GM23338 (cell line): ENCODE results near the gene CASQ2. TPM values are rescaled to one million over a fixed set of nuclear protein-coding genes. Genes with fewer than 3 reads are reported as not detected.

Experiments used
- ATAC-seq: fragments of 200-7000 bp; cut with Tn5 transposase; 3 replicates; pipeline ENCODE4 v1.9.1; 2020
- DNase-seq: peaks from one replicate; pipeline ENCODE4 v3.0.0-alpha.2; 2015; ENCODE audit warnings: low spot score
- H2AFZ ChIP-seq: fragments of 200-600 bp; sonication (generic); 2 replicates; pipeline ENCODE4 v1.8.0; 2016; ENCODE audit warnings: antibody characterized with exemption, mild to moderate bottlenecking, moderate library complexity
- H3F3A ChIP-seq: fragments of 200-600 bp; sonication (generic); replicated peaks from 2 replicates; pipeline ENCODE4 v1.8.0; 2017; ENCODE audit warnings: antibody characterized with exemption, mixed run types, low read depth
- H3K27ac ChIP-seq: fragments of 200-600 bp; sonication (generic); 2 replicates; pipeline ENCODE4 v1.6.1; 2016; ENCODE audit warnings: low read depth
- H3K27me3 ChIP-seq: fragments of 200-600 bp; sonication (generic); 2 replicates; pipeline ENCODE4 v1.8.0; 2016; ENCODE audit warnings: mild to moderate bottlenecking, mixed run types, moderate library complexity; ENCODE audit not compliant: insufficient read depth
- H3K36me3 ChIP-seq: fragments of 200-600 bp; sonication (generic); 2 replicates; pipeline ENCODE4 v1.8.0; 2016; ENCODE audit warnings: mild to moderate bottlenecking; ENCODE audit not compliant: insufficient read depth
- H3K4me1 ChIP-seq: fragments of 200-600 bp; sonication (generic); 2 replicates; pipeline ENCODE4 v1.8.0; 2016; ENCODE audit warnings: mild to moderate bottlenecking, moderate library complexity; ENCODE audit not compliant: insufficient read depth
- H3K4me2 ChIP-seq: fragments of 200-600 bp; sonication (generic); 2 replicates; pipeline ENCODE4 v1.7.1; 2017; ENCODE audit warnings: mixed run types
- H3K4me3 ChIP-seq: fragments of 200-600 bp; sonication (generic); 2 replicates; pipeline ENCODE4 v1.6.1; 2016; ENCODE audit warnings: mixed run types
- H3K79me2 ChIP-seq: fragments of 200-600 bp; sonication (generic); replicated peaks from 2 replicates; pipeline ENCODE4 v1.8.0; 2017; ENCODE audit warnings: mild to moderate bottlenecking; ENCODE audit not compliant: insufficient read depth
- H3K9me2 ChIP-seq: fragments of 200-600 bp; sonication (generic); 2 replicates; pipeline ENCODE4 v1.8.0; 2017; ENCODE audit not compliant: insufficient read depth
- H4K20me1 ChIP-seq: fragments of 200-600 bp; sonication (generic); replicated peaks from 2 replicates; pipeline ENCODE4 v1.8.0; 2017; ENCODE audit warnings: mild to moderate bottlenecking; ENCODE audit not compliant: insufficient read depth
- H3K27ac Mint-ChIP-seq: 2 replicates; pipeline ENCODE4 v1.8.0; 2020; ENCODE audit warnings: inconsistent platforms, mild to moderate bottlenecking, moderate library complexity, mixed read lengths
- H3K27me3 Mint-ChIP-seq: 3 replicates; pipeline ENCODE4 v1.8.0; 2022; ENCODE audit warnings: low read depth, mild to moderate bottlenecking, moderate library complexity, mixed read lengths, inconsistent platforms; ENCODE audit not compliant: insufficient read depth, poor library complexity
- H3K36me3 Mint-ChIP-seq: 3 replicates; pipeline ENCODE4 v1.8.0; 2021; ENCODE audit warnings: low read depth, mild to moderate bottlenecking, inconsistent platforms, moderate library complexity, mixed read lengths
- H3K4me1 Mint-ChIP-seq: 3 replicates; pipeline ENCODE4 v1.8.0; 2020; ENCODE audit warnings: mild to moderate bottlenecking, inconsistent platforms, mixed read lengths
- H3K4me3 Mint-ChIP-seq: 3 replicates; pipeline ENCODE4 v1.8.0; 2021; ENCODE audit warnings: moderate library complexity, mild to moderate bottlenecking, inconsistent platforms, mixed read lengths
- H3K9me3 Mint-ChIP-seq: 3 replicates; pipeline ENCODE4 v1.8.0; 2020; ENCODE audit warnings: moderate library complexity, mild to moderate bottlenecking, inconsistent platforms, mixed read lengths
- CREB1 ChIP-seq: fragments of 250-450 bp; sonication (Bioruptor Pico); IDR thresholded peaks from 2 replicates; pipeline ENCODE4 v1.5.0; 2020; ENCODE audit warnings: low read depth, mild to moderate bottlenecking, moderate library complexity
- CTCF ChIP-seq, 2 experiments: fragments of 200-600 bp in 1 of 2; sonication (generic) in 1 of 2; conservative IDR thresholded peaks; 2 replicates each; pipeline versions ENCODE4 v1.5.1 to v1.6.1; 2016 to 2017; ENCODE audit warnings: antibody characterized with exemption in 2 of 2, low read depth in 2 of 2, mild to moderate bottlenecking in 2 of 2, moderate library complexity in 1 of 2
- ETS1 ChIP-seq: IDR thresholded peaks from 2 replicates; pipeline ENCODE4 v1.6.1; 2016; ENCODE audit warnings: antibody characterized with exemption
- EZH2 ChIP-seq: fragments of 200-600 bp; sonication (generic); IDR thresholded peaks from one replicate; pipeline ENCODE4 v1.8.0; 2017; ENCODE audit warnings: antibody characterized with exemption, mild to moderate bottlenecking, low read depth; ENCODE audit not compliant: unreplicated experiment
- EZH2phosphoT487 ChIP-seq: fragments of 200-600 bp; sonication (generic); IDR thresholded peaks from one replicate; pipeline ENCODE4 v1.8.1; 2018; ENCODE audit warnings: antibody characterized with exemption; ENCODE audit not compliant: unreplicated experiment
- JUNB ChIP-seq: IDR thresholded peaks from one replicate; pipeline ENCODE4 v1.6.1; 2016; ENCODE audit warnings: antibody characterized with exemption; ENCODE audit not compliant: unreplicated experiment
- NANOG ChIP-seq: IDR thresholded peaks from 2 replicates; pipeline ENCODE4 v1.6.1; 2016; ENCODE audit warnings: antibody characterized with exemption, borderline replicate concordance
- POLR2AphosphoS5 ChIP-seq: IDR thresholded peaks from 2 replicates; pipeline ENCODE4 v1.6.1; 2016; ENCODE audit warnings: antibody characterized with exemption, low read depth
- REST ChIP-seq: IDR thresholded peaks from one replicate; pipeline ENCODE4 v1.6.1; 2018; ENCODE audit warnings: antibody characterized with exemption; ENCODE audit not compliant: unreplicated experiment
- STAT1 ChIP-seq: IDR thresholded peaks from one replicate; pipeline ENCODE4 v1.6.1; 2016; ENCODE audit warnings: antibody characterized with exemption; ENCODE audit not compliant: unreplicated experiment
- ZNF114 ChIP-seq: fragments of 250-450 bp; sonication (Bioruptor Pico); IDR thresholded peaks from 2 replicates; pipeline ENCODE4 v1.5.0; 2020; ENCODE audit warnings: mild to moderate bottlenecking, moderate library complexity
- ZNF331 ChIP-seq: fragments of 250-450 bp; sonication (Bioruptor Pico); IDR thresholded peaks from 2 replicates; pipeline ENCODE4 v1.5.0; 2020; ENCODE audit warnings: low read depth, mild to moderate bottlenecking, moderate library complexity
- ZNF462 ChIP-seq: fragments of 250-450 bp; sonication (Bioruptor Pico); IDR thresholded peaks from 2 replicates; pipeline ENCODE4 v1.5.0; 2020; ENCODE audit warnings: mild to moderate bottlenecking, moderate library complexity
- polyA plus RNA-seq: library from polyadenylated mRNA; unstranded; fragments of >200 nt; fragmentation: Nextera tagmentation; extraction: Ambion mirVana; gene quantifications from 2 replicates; pipeline ENCODE4 v1.2.1, GENCODE V29; 2016
- total RNA-seq: library from RNA; depleted of rRNA; stranded (reverse); fragments of >200 nt; shearing (Covaris generic); gene quantifications from 2 replicates; pipeline ENCODE4 v1.2.3, GENCODE V29; 2014

The CASQ2 gene
- total and polyA plus RNA-seq, 2 experiments from 2014 or later, result not detected

GRCh38 chr1:115665319-115666096 is 103.0 kb downstream of the CASQ2 start:
- Histone ChIP-seq H3K36me3 (peaks cover 8% of the 10 kb centered on the region; the same call in 1 of the 2 replicates), H4K20me1 (no peaks in the 10 kb centered on the region), H3K27ac (no peak overlapping the region), H3K4me3 (no peak overlapping the region), H3K9me2 (0 out of 2 replicates have a peak, but pooled peaks cover 4% of the 10 kb centered on the region), H3K4me2 (no peak overlapping the region), H2AFZ (no peak overlapping the region), H3K4me1 (no peaks in the 10 kb centered on the region), H3K27me3 (no peaks in the 10 kb centered on the region), H3F3A (no peaks in the 10 kb centered on the region), H3K79me2 (no peaks in the 10 kb centered on the region)
- Mint-ChIP-seq H3K4me3 (no peak overlapping the region), H3K27me3 (no peaks in the 10 kb centered on the region), H3K36me3 (peaks cover 45% of the 10 kb centered on the region), H3K4me1 (peaks cover 3% of the 10 kb centered on the region; the same call in 1 of the 3 replicates), H3K9me3 (no peaks in the 10 kb centered on the region), H3K27ac (no peak overlapping the region)
- DNase-seq, result no peak
- no peak for TF ChIP-seq ZNF331 (CRISPR knock-in tag)
- TF ChIP-seq EZH2phosphoT487, result no peak
- TF ChIP-seq NANOG, result no peak
- no peak for TF ChIP-seq POLR2AphosphoS5
- no peak for TF ChIP-seq CREB1 (CRISPR knock-in tag)
- TF ChIP-seq JUNB, result no peak
- no peak for TF ChIP-seq EZH2
- TF ChIP-seq ZNF114 (CRISPR knock-in tag), result no peak
- TF ChIP-seq ZNF462 (CRISPR knock-in tag), result no peak
- TF ChIP-seq REST, result no peak
- no peak for TF ChIP-seq CTCF (conservative IDR thresholded peaks at IDR 0.05; ENCODE audit: low read depth in 2 of 2)
- TF ChIP-seq ETS1, result no peak
- TF ChIP-seq STAT1, result no peak
- ATAC-seq, result no peak
